ENCODE measurements around the gene YJEFN3. TPM values are rescaled to one million over a fixed set of nuclear protein-coding genes. Genes with fewer than 3 reads are reported as not detected.

Gene YJEFN3
- total and polyA plus RNA-seq, 4 experiments from 2014 or later: 0.25 to 18.7 (median 15.6) TPM; not detected in 1

DNA sequence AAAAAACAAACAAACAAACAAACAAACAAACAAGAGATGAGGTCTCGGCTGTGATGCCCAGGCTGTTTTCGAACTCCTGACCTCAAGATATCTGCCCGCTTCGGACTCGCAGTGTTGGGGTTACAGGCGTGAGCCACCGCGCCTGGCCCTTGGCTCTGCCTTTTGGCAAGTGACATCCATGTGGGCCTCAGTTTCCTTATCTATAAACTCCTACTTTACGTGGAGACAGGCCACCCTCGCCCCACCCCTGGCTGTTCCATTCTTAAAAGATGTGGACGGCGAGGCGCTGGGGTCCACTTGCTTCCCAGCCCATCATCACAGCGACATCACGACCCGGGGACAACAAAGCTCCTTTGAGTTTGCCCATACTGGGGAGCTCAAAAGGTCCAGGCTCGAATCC lies 15.0 kb upstream of the YJEFN3 start:
- no peaks in the 10 kb centered on the region for H3K9me3 ChIP-seq (ENCODE audit: control insufficient read depth in 1 of 2, low read length in 2 of 2)
- no peaks in the 10 kb centered on the region for H3K36me3 ChIP-seq (ENCODE audit: insufficient read depth, low read length)
- H3K27ac Mint-ChIP-seq: peak overlapping the region in 2 of 7 donors; percentile 41 to 58
- no peaks in the 10 kb centered on the region for H3K27me3 Mint-ChIP-seq
- no peak overlapping the region for H3K27ac ChIP-seq (ENCODE audit: low read depth, low read length)
- H3K27me3 ChIP-seq (ENCODE audit: insufficient read depth, low read length): no peaks in the 10 kb centered on the region
- H3K4me1 ChIP-seq (ENCODE audit: insufficient read depth, low read length): peaks cover 27% of the 10 kb centered on the region
- ChIA-PET CTCF (ENCODE audit: partially characterized antibody) (interaction anchor here (2.6 kb wide), 1 partner anchor 23 kb away, joined by 11 read pairs; no protein-coding TSS in a partner anchor), POLR2A (ENCODE audit: partially characterized antibody) (interaction anchor here (0.9 to 3.2 kb wide), 2 partner anchors 108 to 155 kb away, joined by 3 to 16 read pairs; partner anchors contain the start of genes GATAD2A and ZNF101)
- peaks cover 7 to 28% (median 15%) of the 10 kb centered on the region in 4 donors for H3K4me1 Mint-ChIP-seq
- H3K36me3 Mint-ChIP-seq: peaks cover 0 to 8% of the 10 kb centered on the region in 2 donors
- peak overlapping the region in 2 of 8 donors; percentile 51 to 57 for H3K4me3 Mint-ChIP-seq
- intact Hi-C loops (cut with micrococcal nuclease): no loop called here
- DNase-seq: no peak
- peaks cover 0 to 4% (median 0%) of the 10 kb centered on the region in 8 donors for H3K9me3 Mint-ChIP-seq
- H3K4me3 ChIP-seq (ENCODE audit: low read length in 2 of 2): no peak overlapping the region

DNA sequence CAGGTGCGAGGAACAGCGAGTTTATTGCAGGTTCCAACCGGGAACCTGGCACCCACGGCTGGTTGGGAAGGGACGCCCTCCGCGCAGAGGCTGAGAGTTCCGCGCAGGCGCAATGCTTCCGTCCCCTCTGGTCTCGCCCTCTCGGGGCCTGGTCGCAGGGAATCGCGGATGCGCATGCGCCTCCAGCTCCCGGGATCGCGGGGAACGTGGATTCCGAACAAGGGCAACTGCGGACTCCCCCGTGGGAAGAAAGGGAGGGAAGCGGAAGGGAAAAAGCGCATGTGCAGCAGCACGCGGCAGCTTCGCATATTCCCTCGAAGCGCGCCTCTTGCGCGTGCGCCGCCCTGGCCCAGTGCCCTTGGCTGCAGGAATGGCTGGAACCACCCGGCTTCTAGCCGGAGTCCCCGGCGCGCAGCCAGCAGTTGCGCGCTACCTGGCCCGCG lies 14.5 kb upstream of the YJEFN3 start:
- H3K4me1 ChIP-seq (ENCODE audit: insufficient read depth, low read length): peaks cover 30% of the 10 kb centered on the region
- H3K4me3 ChIP-seq (ENCODE audit: low read length in 2 of 2): no peak overlapping the region
- Mint-ChIP-seq H3K9me3 (peaks cover 0 to 4% (median 0%) of the 10 kb centered on the region in 8 donors), H3K36me3 (peaks cover 2 to 10% of the 10 kb centered on the region in 2 donors), H3K27ac (no peak overlapping the region), H3K27me3 (no peaks in the 10 kb centered on the region), H3K4me1 (peaks cover 7 to 31% (median 18%) of the 10 kb centered on the region in 4 donors), H3K4me3 (peak overlapping the region in 5 of 8 donors; percentile 8 to 67 (median 53))
- no peaks in the 10 kb centered on the region for H3K36me3 ChIP-seq (ENCODE audit: insufficient read depth, low read length)
- H3K9me3 ChIP-seq (ENCODE audit: control insufficient read depth in 1 of 2, low read length in 2 of 2): no peaks in the 10 kb centered on the region
- no peak overlapping the region for H3K27ac ChIP-seq (ENCODE audit: low read depth, low read length)
- ChIA-PET POLR2A (ENCODE audit: partially characterized antibody) (interaction anchor here (0.9 to 3.2 kb wide), 3 partner anchors 56 to 154 kb away, joined by 3 to 16 read pairs (median 14); partner anchors contain the start of genes GATAD2A and ZNF101), CTCF (ENCODE audit: partially characterized antibody) (no interaction called here)
- H3K27me3 ChIP-seq (ENCODE audit: insufficient read depth, low read length): no peaks in the 10 kb centered on the region
- intact Hi-C loops (cut with micrococcal nuclease): no loop called here
- peak in 1 of 5 donors; percentile 6 for DNase-seq

DNA sequence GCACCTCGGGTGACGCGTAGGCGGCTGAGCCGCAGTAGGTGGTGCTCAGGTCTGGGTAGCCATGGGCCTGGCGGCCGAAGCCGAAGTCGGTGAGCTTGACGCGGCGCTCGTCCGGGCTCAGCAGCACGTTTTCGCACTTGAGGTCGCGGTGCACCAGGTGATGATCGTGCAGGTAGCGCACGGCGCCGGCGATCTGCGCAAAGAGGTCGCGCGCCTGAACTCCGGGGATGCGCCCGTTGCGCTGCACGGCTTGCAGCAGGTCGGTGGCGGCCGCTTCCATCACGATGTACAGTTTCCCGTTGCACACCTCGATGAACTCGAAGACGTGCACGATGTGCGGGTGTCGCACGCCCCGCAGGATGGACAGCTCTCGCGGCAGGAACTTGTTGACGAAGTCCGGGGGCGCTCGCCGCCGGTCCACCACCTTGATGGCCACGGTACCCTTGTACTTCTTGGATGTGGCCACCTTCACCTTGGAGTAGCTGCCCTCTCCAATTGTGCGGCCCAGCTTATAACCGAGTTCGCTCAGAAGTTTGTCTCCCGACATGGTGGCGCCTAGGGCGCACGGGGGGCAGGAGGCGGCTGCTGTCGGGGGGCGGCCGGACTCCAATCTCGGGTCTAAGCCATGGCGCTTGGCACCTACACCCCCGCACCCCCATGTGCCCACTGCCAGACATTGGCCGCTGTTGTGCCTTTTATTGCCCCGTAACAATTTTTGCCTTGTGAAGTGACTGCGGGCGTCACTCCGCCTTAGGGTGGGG lies 13.7 kb upstream of the YJEFN3 start, which contains the start of gene TSSK6:
Gene TSSK6, minus strand, starts transcription at position 668 of the 761 bp plus-strand sequence. Its CDS starts 121 bp downstream, at position 547.
- peaks cover 0 to 4% (median 0%) of the 10 kb centered on the region in 8 donors for H3K9me3 Mint-ChIP-seq
- H3K9me3 ChIP-seq (ENCODE audit: control insufficient read depth in 1 of 2, low read length in 2 of 2): no peaks in the 10 kb centered on the region
- ChIA-PET CTCF (ENCODE audit: partially characterized antibody) (interaction anchor here (0.8 to 1.4 kb wide), 4 partner anchors 17 to 129 kb away, joined by 3 to 7 read pairs (median 4); partner anchors contain the start of gene GMIP), POLR2A (ENCODE audit: partially characterized antibody) (interaction anchor here (0.5 to 3.2 kb wide), 23 partner anchors 8 to 323 kb away, joined by 3 to 22 read pairs (median 5); partner anchors contain the start of genes BORCS8, GATAD2A, LPAR2 and RFXANK)
- H3K4me3 ChIP-seq (ENCODE audit: low read length in 2 of 2): peak within 1 kb of the TSS; percentile 88 to 90
- peak within 1 kb of the TSS; percentile 93 to 99 (median 97) for H3K4me3 Mint-ChIP-seq
- peak within 1 kb of the TSS; percentile 94 to 98 (median 97) for H3K27ac Mint-ChIP-seq
- peaks cover 12 to 39% (median 23%) of the 10 kb centered on the region in 4 donors for H3K4me1 Mint-ChIP-seq
- H3K36me3 ChIP-seq (ENCODE audit: insufficient read depth, low read length): no peaks in the 10 kb centered on the region
- peaks cover 8 to 16% of the 10 kb centered on the region in 2 donors for H3K36me3 Mint-ChIP-seq
- no peaks in the 10 kb centered on the region for H3K27me3 Mint-ChIP-seq
- H3K4me1 ChIP-seq (ENCODE audit: insufficient read depth, low read length): peaks cover 35% of the 10 kb centered on the region
- intact Hi-C loops (cut with micrococcal nuclease): no loop called here
- H3K27ac ChIP-seq (ENCODE audit: low read depth, low read length): peak within 1 kb of the TSS; percentile 92
- no peak for DNase-seq
- no peaks in the 10 kb centered on the region for H3K27me3 ChIP-seq (ENCODE audit: insufficient read depth, low read length)

DNA sequence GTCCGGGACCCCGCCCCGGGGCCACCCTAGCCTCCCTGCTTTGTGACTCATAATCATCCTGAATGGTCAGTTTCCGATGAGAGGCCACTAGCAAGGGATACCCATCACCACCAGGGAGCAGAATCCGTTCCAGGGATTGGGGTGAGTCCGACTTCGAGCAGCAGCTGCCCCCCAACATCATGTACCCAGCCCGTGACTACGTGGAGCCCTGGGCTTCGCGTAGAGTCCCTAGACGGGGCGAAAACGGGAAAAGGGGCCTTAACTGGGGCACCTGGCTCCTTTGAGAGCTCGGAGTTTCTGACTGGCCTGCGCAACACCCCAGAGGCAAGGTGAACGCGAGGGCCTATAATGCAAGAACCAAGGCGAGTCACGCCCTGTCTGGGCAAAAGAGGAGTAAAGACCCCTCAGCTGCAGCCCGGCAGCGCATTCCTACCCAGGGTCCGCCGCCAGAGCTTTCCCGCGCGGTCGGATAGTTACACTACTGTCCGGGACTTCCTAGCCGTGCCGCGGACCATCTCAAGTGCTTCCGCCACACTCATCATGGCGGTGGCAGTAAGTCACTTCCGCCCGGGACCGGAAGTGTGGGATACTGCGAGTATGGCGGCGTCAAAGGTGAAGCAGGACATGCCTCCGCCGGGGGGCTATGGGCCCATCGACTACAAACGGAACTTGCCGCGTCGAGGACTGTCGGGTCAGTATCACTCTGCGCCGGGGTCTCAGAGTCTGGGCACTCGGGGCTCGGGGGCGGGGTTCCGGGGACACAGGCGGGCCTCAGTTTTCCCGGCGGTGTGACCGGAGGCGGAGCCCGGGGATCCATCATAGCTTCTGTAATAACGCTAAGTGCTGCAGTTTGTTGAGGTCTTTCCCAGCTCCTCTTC lies 12.8 kb upstream of the YJEFN3 start, which contains the start of gene NDUFA13:
Gene NDUFA13, plus strand, starts transcription at position 584 of the 878 bp plus-strand sequence. Its CDS starts 14 bp downstream, at position 598.
- POLR2A ChIA-PET (ENCODE audit: partially characterized antibody): interaction anchor here (0.5 to 3.2 kb wide), 23 partner anchors 9 to 324 kb away, joined by 3 to 22 read pairs (median 5); partner anchors contain the start of genes BORCS8, GATAD2A, LPAR2 and RFXANK
- Mint-ChIP-seq H3K4me3 (peak within 1 kb of the TSS; percentile 93 to 99 (median 97)), H3K9me3 (peaks cover 0 to 2% (median 0%) of the 10 kb centered on the region in 8 donors), H3K27me3 (no peaks in the 10 kb centered on the region), H3K4me1 (peaks cover 16 to 46% (median 29%) of the 10 kb centered on the region in 4 donors), H3K27ac (peak within 1 kb of the TSS; percentile 94 to 98 (median 97)), H3K36me3 (peaks cover 13 to 22% of the 10 kb centered on the region in 2 donors)
- H3K36me3 ChIP-seq (ENCODE audit: insufficient read depth, low read length): no peaks in the 10 kb centered on the region
- peaks cover 35% of the 10 kb centered on the region for H3K4me1 ChIP-seq (ENCODE audit: insufficient read depth, low read length)
- peak within 1 kb of the TSS; percentile 92 for H3K27ac ChIP-seq (ENCODE audit: low read depth, low read length)
- DNase-seq: peak; percentile 91 to 95 (median 92)
- H3K27me3 ChIP-seq (ENCODE audit: insufficient read depth, low read length): no peaks in the 10 kb centered on the region
- intact Hi-C loops (cut with micrococcal nuclease): loop anchor here (1.0 kb wide), 2 partner anchors 27 to 196 kb away; partner anchors contain the start of genes MAU2 and SUGP1
- CTCF ChIA-PET (ENCODE audit: partially characterized antibody): interaction anchor here (0.7 to 1.4 kb wide), 5 partner anchors 16 to 130 kb away, joined by 3 to 7 read pairs (median 4); partner anchors contain the start of gene GMIP
- peak within 1 kb of the TSS; percentile 88 to 90 for H3K4me3 ChIP-seq (ENCODE audit: low read length in 2 of 2)
- H3K9me3 ChIP-seq (ENCODE audit: control insufficient read depth in 1 of 2, low read length in 2 of 2): no peaks in the 10 kb centered on the region

DNA sequence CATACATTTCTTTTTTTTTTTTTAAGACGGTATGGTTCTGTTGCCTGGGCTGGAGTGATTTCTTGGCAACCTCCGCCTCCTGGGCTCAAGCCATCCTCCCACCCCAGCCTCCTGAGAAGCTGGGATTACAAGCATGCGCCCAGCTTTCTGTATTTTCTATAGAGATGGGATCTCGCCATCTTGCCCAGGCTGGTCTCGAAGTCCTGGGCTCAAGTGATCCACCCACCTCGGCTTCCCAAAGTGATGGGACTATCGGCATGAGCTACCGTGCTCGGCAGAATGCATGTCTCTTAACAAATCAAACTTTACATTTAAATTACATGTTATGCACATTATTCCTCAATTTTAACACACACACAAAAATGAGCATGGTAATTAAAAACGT lies 11.5 kb upstream of the YJEFN3 start:
- ChIA-PET CTCF (ENCODE audit: partially characterized antibody) (no interaction called here), POLR2A (ENCODE audit: partially characterized antibody) (interaction anchor here (2.0 to 2.8 kb wide), 3 partner anchors 15 to 132 kb away, joined by 5 to 22 read pairs (median 11); no protein-coding TSS in a partner anchor)
- intact Hi-C loops (cut with micrococcal nuclease): no loop called here
- Mint-ChIP-seq H3K4me3 (peak overlapping the region; percentile 45 to 99 (median 97)), H3K36me3 (peaks cover 15 to 24% of the 10 kb centered on the region in 2 donors), H3K27me3 (no peaks in the 10 kb centered on the region), H3K9me3 (peaks cover 0 to 1% (median 0%) of the 10 kb centered on the region in 8 donors), H3K27ac (peak overlapping the region in 5 of 7 donors; percentile 24 to 97 (median 53)), H3K4me1 (peaks cover 15 to 49% (median 32%) of the 10 kb centered on the region in 4 donors)
- no peak for DNase-seq
- H3K36me3 ChIP-seq (ENCODE audit: insufficient read depth, low read length): no peaks in the 10 kb centered on the region
- no peaks in the 10 kb centered on the region for H3K9me3 ChIP-seq (ENCODE audit: control insufficient read depth in 1 of 2, low read length in 2 of 2)
- peak overlapping the region in 1 of 2 donors; percentile 90 for H3K4me3 ChIP-seq (ENCODE audit: low read length in 2 of 2)
- H3K4me1 ChIP-seq (ENCODE audit: insufficient read depth, low read length): peaks cover 35% of the 10 kb centered on the region
- H3K27me3 ChIP-seq (ENCODE audit: insufficient read depth, low read length): no peaks in the 10 kb centered on the region
- H3K27ac ChIP-seq (ENCODE audit: low read depth, low read length): no peak overlapping the region

DNA sequence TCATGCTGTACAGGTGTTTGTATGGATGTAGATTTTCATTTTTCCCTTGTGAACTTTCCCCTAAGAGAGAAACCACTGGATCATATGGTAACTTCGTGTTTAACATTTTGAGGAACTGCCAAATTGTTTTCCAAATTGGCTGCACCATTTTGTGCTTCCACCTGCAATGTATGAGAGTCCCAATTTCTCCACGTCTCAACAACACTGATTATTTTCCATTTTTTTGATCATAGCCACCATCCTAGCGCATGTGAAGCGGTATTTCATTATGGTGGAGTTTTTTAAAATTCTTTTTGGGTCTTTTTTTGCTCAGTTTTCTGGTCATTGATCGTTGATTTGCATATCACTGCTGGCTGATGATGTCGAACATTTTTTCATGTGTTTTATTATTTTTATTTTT lies 7.7 kb upstream of the YJEFN3 start:
- no peak overlapping the region for H3K4me3 ChIP-seq (ENCODE audit: low read length in 2 of 2)
- H3K27ac Mint-ChIP-seq: peak overlapping the region in 2 of 7 donors; percentile 49 to 66

More for the DNA sequence above, 7.7 kb upstream of the YJEFN3 start:
- no peak for DNase-seq
- peaks cover 24% of the 10 kb centered on the region for H3K4me1 ChIP-seq (ENCODE audit: insufficient read depth, low read length)
- H3K36me3 ChIP-seq (ENCODE audit: insufficient read depth, low read length): peaks cover 8% of the 10 kb centered on the region
- Mint-ChIP-seq H3K4me1 (peaks cover 15 to 50% (median 33%) of the 10 kb centered on the region in 4 donors), H3K36me3 (peaks cover 15 to 36% of the 10 kb centered on the region in 2 donors), H3K9me3 (no peaks in the 10 kb centered on the region), H3K4me3 (no peak overlapping the region), H3K27me3 (no peaks in the 10 kb centered on the region)
- POLR2A ChIA-PET (ENCODE audit: partially characterized antibody): no interaction called here
- no peaks in the 10 kb centered on the region for H3K27me3 ChIP-seq (ENCODE audit: insufficient read depth, low read length)
- CTCF ChIA-PET (ENCODE audit: partially characterized antibody): interaction anchor here (1.4 kb wide), 1 partner anchor 12 kb away, joined by 3 read pairs; no protein-coding TSS in a partner anchor
- no peaks in the 10 kb centered on the region for H3K9me3 ChIP-seq (ENCODE audit: control insufficient read depth in 1 of 2, low read length in 2 of 2)
- intact Hi-C loops (cut with micrococcal nuclease): no loop called here
- H3K27ac ChIP-seq (ENCODE audit: low read depth, low read length): no peak overlapping the region
